HG03097 (cell line): ENCODE results near the gene C16orf92.
"Not testable (repeated sequence)": the region's sequence is repeated elsewhere in the genome, so short reads cannot be mapped to it uniquely, and the experiment has no call there.

ENCODE experiments used
- ATAC-seq: cut with Tn5 transposase; IDR thresholded peaks from one replicate; pipeline ENCODE4 v1.9.1; 2021; ENCODE audit not compliant: unreplicated experiment, low FRiP score

Gene C16orf92

GRCh38 chr16:30023586-30023985 lies 588 bp downstream of the C16orf92 start:
- ATAC-seq, result no peak

- no peak for ATAC-seq
Observed at GRCh38 chr16:30024451-30024850, 1.5 kb downstream of the C16orf92 start.

- no peak for ATAC-seq
Observed at GRCh38 chr16:30025156-30025555, 2.2 kb downstream of the C16orf92 start.

GRCh38 chr16:30025574-30025973 lies 2.6 kb downstream of the C16orf92 start:
- no peak for ATAC-seq

- no peak for ATAC-seq
Observed at GRCh38 chr16:30026449-30026848, 3.5 kb downstream of the C16orf92 start.

GRCh38 chr16:30027588-30028437 lies 4.8 kb downstream of the C16orf92 start:
- no peak for ATAC-seq

- no peak for ATAC-seq
Observed at GRCh38 chr16:30028438-30029076, 5.6 kb downstream of the C16orf92 start.

GRCh38 chr16:30030011-30030685 lies 7.2 kb downstream of the C16orf92 start:
- no peak for ATAC-seq

- no peak for ATAC-seq
Observed at GRCh38 chr16:30030841-30031413, 7.9 kb downstream of the C16orf92 start, which contains the start of gene TLCD3B. TLCD3B (minus strand) TSS chr16:30031271; CDS start chr16:30030527, 744 bp downstream.

- ATAC-seq, result no peak
Observed at GRCh38 chr16:30031477-30031918, 8.5 kb downstream of the C16orf92 start.

GRCh38 chr16:30032083-30032819 lies 9.3 kb downstream of the C16orf92 start:
- no peak for ATAC-seq

- ATAC-seq, result no peak
Observed at GRCh38 chr16:30033270-30033669, 10.3 kb downstream of the C16orf92 start.

GRCh38 chr16:30040221-30040620 lies 17.2 kb downstream of the C16orf92 start:
- no peak for ATAC-seq

- not testable (repeated sequence) for ATAC-seq
Observed at GRCh38 chr16:30040690-30041089, 17.7 kb downstream of the C16orf92 start.

GRCh38 chr16:30041841-30042240 lies 18.8 kb downstream of the C16orf92 start:
- ATAC-seq, result no peak

- ATAC-seq, result no peak
Observed at GRCh38 chr16:30046178-30046577, 23.2 kb downstream of the C16orf92 start.

GRCh38 chr16:30046588-30046987 lies 23.6 kb downstream of the C16orf92 start:
- no peak for ATAC-seq

- no peak for ATAC-seq
Observed at GRCh38 chr16:30049871-30050270, 26.9 kb downstream of the C16orf92 start.

- ATAC-seq, result no peak
Observed at GRCh38 chr16:30051518-30051917, 28.5 kb downstream of the C16orf92 start.

- ATAC-seq, result peak; percentile 61
Observed at GRCh38 chr16:30052671-30053372, 29.8 kb downstream of the C16orf92 start.
